ENCODE measurements around the gene RSPO4.
"Not testable (repeated sequence)": the region's sequence is repeated elsewhere in the genome, so short reads cannot be mapped to it uniquely, and the experiment has no call there.

- TF ChIP-seq, protein P1, sequence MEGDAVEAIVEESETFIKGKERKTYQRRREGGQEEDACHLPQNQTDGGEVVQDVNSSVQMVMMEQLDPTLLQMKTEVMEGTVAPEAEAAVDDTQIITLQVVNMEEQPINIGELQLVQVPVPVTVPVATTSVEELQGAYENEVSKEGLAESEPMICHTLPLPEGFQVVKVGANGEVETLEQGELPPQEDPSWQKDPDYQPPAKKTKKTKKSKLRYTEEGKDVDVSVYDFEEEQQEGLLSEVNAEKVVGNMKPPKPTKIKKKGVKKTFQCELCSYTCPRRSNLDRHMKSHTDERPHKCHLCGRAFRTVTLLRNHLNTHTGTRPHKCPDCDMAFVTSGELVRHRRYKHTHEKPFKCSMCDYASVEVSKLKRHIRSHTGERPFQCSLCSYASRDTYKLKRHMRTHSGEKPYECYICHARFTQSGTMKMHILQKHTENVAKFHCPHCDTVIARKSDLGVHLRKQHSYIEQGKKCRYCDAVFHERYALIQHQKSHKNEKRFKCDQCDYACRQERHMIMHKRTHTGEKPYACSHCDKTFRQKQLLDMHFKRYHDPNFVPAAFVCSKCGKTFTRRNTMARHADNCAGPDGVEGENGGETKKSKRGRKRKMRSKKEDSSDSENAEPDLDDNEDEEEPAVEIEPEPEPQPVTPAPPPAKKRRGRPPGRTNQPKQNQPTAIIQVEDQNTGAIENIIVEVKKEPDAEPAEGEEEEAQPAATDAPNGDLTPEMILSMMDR (IDR thresholded peaks at IDR 0.05): not testable (repeated sequence)
- not testable (repeated sequence) for TF ChIP-seq POLR2A (IDR thresholded peaks at IDR 0.05)
Observed at GRCh38 chr20:1026214-1026613, 24.1 kb upstream of the RSPO4 start.

All from body of pancreas (tissue), 4 donors.